ENCODE results near the gene GALE.

The GALE gene

GRCh38 chr1:23751815-23752200, 48.7 kb downstream of the GALE start:
- no peak for DNase-seq (ENCODE audit: low read depth in 2 of 2)

GRCh38 chr1:23751050-23751814, 49.3 kb downstream of the GALE start:
- peak in 1 of 2 experiments; percentile 7 for DNase-seq (ENCODE audit: low read depth in 2 of 2)

- DNase-seq (ENCODE audit: low read depth in 2 of 2), result no peak
Observed at GRCh38 chr1:23748016-23748415, 52.5 kb downstream of the GALE start.
